H1 (cell line): ENCODE data around the gene SPATA33. TPM values are rescaled to one million over a fixed set of nuclear protein-coding genes. Genes with fewer than 3 reads are reported as not detected.

Experiments used
- CTCF ChIA-PET: fragments of 300-600 bp; sonication (Branson Sonifier 250); formaldehyde crosslinking; loops from one replicate; lab custom pipeline; 2021; ENCODE audit not compliant: partially characterized antibody; lab: Charles Lee
- POLR2A ChIA-PET: fragments of 300-600 bp; sonication (Branson Sonifier 250); formaldehyde crosslinking; loops from one replicate; lab custom pipeline; 2021; ENCODE audit warnings: inconsistent platforms; ENCODE audit not compliant: partially characterized antibody; lab: Charles Lee
- DNase-seq, 2 experiments: peaks; one replicate each; pipeline versions ENCODE4 v3.0.0 to v3.0.0-alpha.2; 2010 to 2022; ENCODE audit warnings: low spot score in 2 of 2, low read depth in 1 of 2, mixed read lengths in 1 of 2
- FAIRE-seq: peaks from 2 replicates; lab custom pipeline; 2011; peaks lifted over from hg19 to GRCh38; lab: Jason Lieb, UNC
- H2AFZ ChIP-seq: 2 replicates; pipeline ENCODE4 v1.8.1; 2012; ENCODE audit warnings: low read length, inconsistent platforms
- H2AK5ac ChIP-seq: 2 replicates; pipeline ENCODE4 v1.6.1; 2013; ENCODE audit warnings: low read depth, low read length
- H2BK120ac ChIP-seq: replicated peaks from 2 replicates; pipeline ENCODE3; 2013; ENCODE audit warnings: low read depth, low read length, inconsistent platforms
- H2BK12ac ChIP-seq: 2 replicates; pipeline ENCODE4 v1.6.1; 2013; ENCODE audit warnings: low read depth, low read length
- H2BK15ac ChIP-seq: 2 replicates; pipeline ENCODE4 v1.6.1; 2013; ENCODE audit warnings: low read length
- H2BK20ac ChIP-seq: 2 replicates; pipeline ENCODE4 v1.6.1; 2013; ENCODE audit warnings: low read length
- H2BK5ac ChIP-seq: 2 replicates; pipeline ENCODE4 v1.6.1; 2013; ENCODE audit warnings: low read depth, low read length
- H3K14ac ChIP-seq: 2 replicates; pipeline ENCODE4 v1.6.1; 2013; ENCODE audit warnings: inconsistent platforms; ENCODE audit not compliant: insufficient read length
- H3K18ac ChIP-seq: 2 replicates; pipeline ENCODE4 v1.6.1; 2013; ENCODE audit warnings: low read length; ENCODE audit errors: extremely low read depth
- H3K23ac ChIP-seq: 2 replicates; pipeline ENCODE4 v1.6.1; 2013; ENCODE audit warnings: inconsistent platforms; ENCODE audit not compliant: insufficient read length
- H3K23me2 ChIP-seq: 2 replicates; pipeline ENCODE4 v1.6.1; 2013; ENCODE audit warnings: low read depth, low read length
- H3K27ac ChIP-seq: 2 replicates; pipeline ENCODE4 v1.6.1; 2011; ENCODE audit warnings: low read depth, low read length, inconsistent platforms
- H3K27me3 ChIP-seq, 4 experiments: replicated peaks in 1 of 4; 1 replicate in 1 of 4; 2 replicates in 3 of 4; pipeline versions ENCODE4 v1.6.1 to v1.8.1; 2011 to 2013; ENCODE audit warnings: low read length in 3 of 4, mild to moderate bottlenecking in 3 of 4, inconsistent platforms in 2 of 4, mixed read lengths in 2 of 4, moderate library complexity in 1 of 4; ENCODE audit not compliant: control insufficient read depth in 3 of 4, insufficient read depth in 3 of 4; ENCODE audit errors: extremely low read depth in 1 of 4
- H3K36me3 ChIP-seq, 4 experiments: 2 replicates each; pipeline versions ENCODE4 v1.6.1 to v1.8.1; 2011 to 2013; ENCODE audit warnings: mild to moderate bottlenecking in 4 of 4, low read length in 3 of 4, moderate library complexity in 2 of 4, control low read depth in 1 of 4, inconsistent platforms in 1 of 4; ENCODE audit not compliant: insufficient read depth in 4 of 4, control insufficient read depth in 2 of 4
- H3K4ac ChIP-seq: replicated peaks from 2 replicates; pipeline ENCODE3; 2013; ENCODE audit warnings: low read length, low read depth, mixed read lengths, inconsistent platforms; ENCODE audit not compliant: insufficient read length
- H3K4me1 ChIP-seq, 4 experiments: replicated peaks in 1 of 4; 1 replicate in 1 of 4; 2 replicates in 3 of 4; pipeline versions ENCODE4 v1.6.1 to v1.8.1; 2011 to 2013; ENCODE audit warnings: low read length in 3 of 4, inconsistent platforms in 2 of 4, mixed read lengths in 1 of 4; ENCODE audit not compliant: insufficient read depth in 4 of 4, control insufficient read depth in 3 of 4
- H3K4me2 ChIP-seq, 2 experiments: 2 replicates each; pipeline versions ENCODE4 v1.6.1 to v1.8.1; 2011 to 2013; ENCODE audit warnings: low read depth in 2 of 2, low read length in 2 of 2, control low read depth in 1 of 2, inconsistent platforms in 1 of 2, mild to moderate bottlenecking in 1 of 2; ENCODE audit not compliant: insufficient read depth in 1 of 2
- H3K4me3 ChIP-seq, 4 experiments: fragments of 200-600, 300-600 bp in 1 of 4; sonication (generic), shearing (Covaris generic), sonication (Bioruptor Twin) in 1 of 4; 2 replicates each; pipeline versions ENCODE4 v1.5.1 to v1.8.1; 2011 to 2016; ENCODE audit warnings: low read length in 4 of 4, low read depth in 3 of 4, control low read depth in 2 of 4, inconsistent platforms in 2 of 4, mild to moderate bottlenecking in 2 of 4, mixed read lengths in 1 of 4, moderate library complexity in 1 of 4; ENCODE audit not compliant: insufficient read depth in 2 of 4; ENCODE audit errors: extremely low read depth in 1 of 4
- H3K56ac ChIP-seq: replicated peaks from 2 replicates; pipeline ENCODE3; 2013; ENCODE audit warnings: low read depth, mild to moderate bottlenecking, mixed read lengths, low read length, inconsistent platforms; ENCODE audit not compliant: insufficient read length
- H3K79me1 ChIP-seq: 2 replicates; pipeline ENCODE4 v1.6.1; 2013; ENCODE audit warnings: low read depth, low read length, control low read depth
- H3K79me2 ChIP-seq, 2 experiments: 2 replicates each; pipeline versions ENCODE4 v1.6.1 to v1.8.1; 2012 to 2013; ENCODE audit warnings: low read length in 2 of 2, mild to moderate bottlenecking in 2 of 2, inconsistent platforms in 1 of 2; ENCODE audit not compliant: insufficient read depth in 2 of 2, control insufficient read depth in 1 of 2
- H3K9ac ChIP-seq, 4 experiments: replicated peaks in 1 of 4; 1 replicate in 1 of 4; 2 replicates in 3 of 4; pipeline versions ENCODE4 v1.6.1 to v1.8.1; 2011 to 2013; ENCODE audit warnings: low read depth in 3 of 4, low read length in 3 of 4, control low read depth in 2 of 4, mild to moderate bottlenecking in 2 of 4, moderate library complexity in 2 of 4, inconsistent platforms in 1 of 4; ENCODE audit errors: extremely low read depth in 1 of 4
- H3K9me3 ChIP-seq, 2 experiments: 2 replicates each; pipeline versions ENCODE4 v1.6.1 to v1.8.1; 2012 to 2013; ENCODE audit warnings: mild to moderate bottlenecking in 2 of 2, moderate library complexity in 2 of 2, control low read depth in 1 of 2, inconsistent platforms in 1 of 2, low read depth in 1 of 2, low read length in 1 of 2, mixed read lengths in 1 of 2; ENCODE audit not compliant: insufficient read depth in 2 of 2
- H4K20me1 ChIP-seq, 2 experiments: replicated peaks in 1 of 2; 2 replicates each; pipeline versions ENCODE3 to v1.8.1; 2011 to 2013; ENCODE audit warnings: inconsistent platforms in 2 of 2, low read length in 2 of 2, mild to moderate bottlenecking in 1 of 2; ENCODE audit not compliant: insufficient read depth in 2 of 2, control insufficient read depth in 1 of 2
- H4K5ac ChIP-seq: 2 replicates; pipeline ENCODE4 v1.6.1; 2013; ENCODE audit warnings: low read length, low read depth, mixed read lengths, inconsistent platforms; ENCODE audit not compliant: insufficient read length
- H4K8ac ChIP-seq: 2 replicates; pipeline ENCODE4 v1.8.0; 2013; ENCODE audit warnings: mild to moderate bottlenecking, moderate library complexity, low read length, inconsistent platforms; ENCODE audit not compliant: insufficient read depth; ENCODE audit errors: extremely low read depth
- H4K91ac ChIP-seq: replicated peaks from 2 replicates; pipeline ENCODE3; 2013; ENCODE audit warnings: low read length, mixed read lengths, inconsistent platforms; ENCODE audit not compliant: insufficient read length
- KDM5A ChIP-seq: fragments of 200-600 bp; IDR thresholded peaks from 2 replicates; pipeline ENCODE4 v1.7.1; 2012; ENCODE audit warnings: mild to moderate bottlenecking, low read length, inconsistent platforms, mixed read lengths
- WGBS, 2 experiments: shearing (Covaris generic) in 1 of 2; methylation state at CpG; one replicate each; pipeline versions ENCODE4 v1.1.6 to v1.1.7; 2013 to 2015; ENCODE audit warnings: low lambda C conversion rate in 2 of 2, mixed read lengths in 2 of 2, inconsistent platforms in 1 of 2, low coverage in 1 of 2, missing lambda C conversion rate in 1 of 2; ENCODE audit not compliant: insufficient replicate concordance in 2 of 2, insufficient coverage in 1 of 2, insufficient read length in 1 of 2; ENCODE audit errors: extremely low coverage in 1 of 2, missing lambda C conversion rate in 1 of 2; 5-methylcytosine and 5-hydroxymethylcytosine counted together
- polyA plus RNA-seq, 7 experiments: library from polyadenylated mRNA; depleted of rRNA in 3 of 7; stranded (reverse) in 5 of 7; unstranded in 2 of 7; fragments of >200 nt in 5 of 7; fragments of 200-250 nt in 2 of 7; gene quantifications; 1 replicate in 5 of 7; 2 replicates in 1 of 7; 4 replicates in 1 of 7; pipeline versions ENCODE4 v1.2.1 to v1.2.3, GENCODE V29; 2011 to 2013; ENCODE audit warnings: missing spikeins in 2 of 7, mixed read lengths in 2 of 7
- total RNA-seq: library from RNA; stranded (reverse); fragmentation: NEBNext Ultra II Directional; extraction: Animal tissue kit (Norgen Biotek cat#: 25700); gene quantifications from 2 replicates; pipeline ENCODE4 v1.2.1, GENCODE V29; 2021

SPATA33 gene
- total and polyA plus RNA-seq, 2 of the 8 experiments (the other 6 are each of a cell fraction or from before 2014, with no cell fraction given): 5.4 to 16.9 TPM

DNA sequence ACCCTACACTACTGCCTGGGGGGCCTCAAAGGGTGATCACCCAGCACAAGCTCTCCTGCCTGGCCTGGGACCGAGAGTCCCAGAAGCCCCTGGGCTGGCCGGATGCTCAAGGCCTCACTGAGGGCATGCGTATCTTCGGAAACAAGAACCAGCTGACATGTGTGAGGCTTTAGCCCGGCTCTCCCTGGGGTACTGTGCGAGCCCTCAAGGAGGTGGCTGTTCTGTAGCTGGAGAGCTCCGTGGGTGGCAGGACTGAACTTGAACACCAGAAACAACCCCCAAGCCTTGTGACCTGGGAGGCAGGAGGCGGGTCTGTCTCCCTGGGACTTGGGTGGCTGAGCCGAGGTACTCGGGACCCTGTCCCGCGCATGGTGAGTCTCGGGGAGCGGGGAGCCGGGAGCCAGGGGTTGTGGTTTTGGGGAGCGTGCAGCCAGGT, 37.2 kb upstream of the SPATA33 start:
- no peak overlapping the region for H4K91ac ChIP-seq
- no peak for FAIRE-seq
- no peaks in the 10 kb centered on the region for H3K9me3 ChIP-seq
- H2BK15ac ChIP-seq: peak overlapping the region; percentile 55; the same call in 1 of the 2 replicates
- no peak overlapping the region for H3K56ac ChIP-seq
- H3K36me3 ChIP-seq: no peaks in the 10 kb centered on the region
- no peaks in the 10 kb centered on the region for H3K23me2 ChIP-seq
- H4K8ac ChIP-seq: peak overlapping the region; percentile 57
- H3K27me3 ChIP-seq: peaks cover 0 to 15% (median 7%) of the 10 kb centered on the region in 4 experiments; a peak in 5 of 7 replicates
- H3K27ac ChIP-seq: no peak overlapping the region
- no peak overlapping the region for H3K4ac ChIP-seq
- H3K9ac ChIP-seq: no peak overlapping the region
- TF ChIP-seq KDM5A: no peak
- TF ChIP-seq, all 59 proteins: peak for 0
- no peaks in the 10 kb centered on the region for H3K79me1 ChIP-seq
- no peak overlapping the region for H2AK5ac ChIP-seq
- ChIA-PET CTCF (interaction anchor here (1.3 to 4.9 kb wide), 4 partner anchors 10 to 21 kb away, joined by 4 to 24 read pairs (median 8); no protein-coding TSS in a partner anchor), POLR2A (interaction anchor here (0.5 to 1.1 kb wide), 3 partner anchors 21 to 360 kb away, joined by 3 to 4 read pairs (median 3); no protein-coding TSS in a partner anchor)
- H3K4me2 ChIP-seq: no peak overlapping the region
- no peak overlapping the region; the same call in 1 of the 2 replicates for H2BK12ac ChIP-seq
- H3K4me1 ChIP-seq: peaks cover 0 to 22% (median 6%) of the 10 kb centered on the region in 4 experiments; a peak in 6 of 7 replicates
- no peak overlapping the region for H2BK120ac ChIP-seq
- DNase-seq: no peak
- H3K4me3 ChIP-seq: no peak overlapping the region
- H2BK20ac ChIP-seq: no peak overlapping the region
- 85% methylated on average over 14 of the region's 16 CpGs; no CpG with 5 or more reads in 1 of the 2 experiments for WGBS, 2 experiments
- H3K23ac ChIP-seq: no peak overlapping the region
- H3K14ac ChIP-seq: no peak overlapping the region
- H3K18ac ChIP-seq: peak overlapping the region; percentile 13; the same call in 1 of the 2 replicates
- H2BK5ac ChIP-seq: no peak overlapping the region
- H3K79me2 ChIP-seq: no peaks in the 10 kb centered on the region
- peak overlapping the region; percentile 25 for H4K5ac ChIP-seq
- H4K20me1 ChIP-seq: no peaks in the 10 kb centered on the region
- no peak overlapping the region for H2AFZ ChIP-seq
